Parathyroid adenoma (tissue), 2 donors: ENCODE data around the gene BTG3.

Experiments
- H2AFZ ChIP-seq: fragments of 300-600 bp; sonication (generic); one replicate; pipeline ENCODE4 v1.7.0; 2017; ENCODE audit warnings: antibody characterized with exemption, mild to moderate bottlenecking
- H3K27ac ChIP-seq: fragments of 300-600 bp; sonication (generic); one replicate; pipeline ENCODE4 v1.7.0; 2017
- H3K27me3 ChIP-seq: fragments of 300-600 bp; sonication (generic); one replicate; pipeline ENCODE4 v1.7.0; 2017; ENCODE audit warnings: low read length; ENCODE audit not compliant: control insufficient read depth, insufficient read depth
- H3K36me3 ChIP-seq: fragments of 300-600 bp; sonication (generic); one replicate; pipeline ENCODE4 v1.7.0; 2017; ENCODE audit warnings: low read length; ENCODE audit not compliant: control insufficient read depth, insufficient read depth
- H3K4me1 ChIP-seq: fragments of 300-600 bp; sonication (generic); one replicate; pipeline ENCODE4 v1.7.0; 2017; ENCODE audit warnings: control low read depth
- H3K4me2 ChIP-seq: fragments of 300-600 bp; sonication (generic); one replicate; pipeline ENCODE4 v1.7.0; 2017; ENCODE audit warnings: low read length
- H3K4me3 ChIP-seq: fragments of 300-600 bp; sonication (generic); one replicate; pipeline ENCODE4 v1.7.0; 2017; ENCODE audit warnings: low read depth, low read length
- H3K79me2 ChIP-seq: fragments of 300-600 bp; sonication (generic); one replicate; pipeline ENCODE4 v1.7.0; 2017; ENCODE audit warnings: control low read depth
- H3K9ac ChIP-seq: fragments of 300-600 bp; sonication (generic); one replicate; pipeline ENCODE4 v1.7.0; 2017; ENCODE audit warnings: mild to moderate bottlenecking
- H3K9me3 ChIP-seq: fragments of 300-600 bp; sonication (generic); one replicate; pipeline ENCODE4 v1.7.0; 2017; ENCODE audit warnings: low read length; ENCODE audit not compliant: control insufficient read depth
- CTCF ChIP-seq: fragments of 300-600 bp; sonication (generic); IDR thresholded peaks from one replicate; pipeline ENCODE4 v1.7.0; 2017; ENCODE audit warnings: antibody characterized with exemption, mild to moderate bottlenecking
- donor health status: primary hyperparathyroidism.

BTG3 gene

GRCh38 chr21:17631195-17631594, 18.5 kb upstream of the BTG3 start:
- Histone ChIP-seq H3K4me2 (peak overlapping the region; percentile 31), H3K9ac (no peak overlapping the region), H3K36me3 (no peaks in the 10 kb centered on the region), H2AFZ (no peak overlapping the region), H3K27ac (no peak overlapping the region), H3K4me1 (no peaks in the 10 kb centered on the region), H3K79me2 (no peaks in the 10 kb centered on the region), H3K9me3 (no peaks in the 10 kb centered on the region), H3K4me3 (no peak overlapping the region), H3K27me3 (no peaks in the 10 kb centered on the region)
- no peak for TF ChIP-seq CTCF

GRCh38 chr21:17622018-17622417, 9.3 kb upstream of the BTG3 start:
- Histone ChIP-seq H3K27me3 (no peaks in the 10 kb centered on the region), H3K79me2 (no peaks in the 10 kb centered on the region), H3K9me3 (no peaks in the 10 kb centered on the region), H3K36me3 (no peaks in the 10 kb centered on the region), H3K9ac (no peak overlapping the region), H3K4me3 (no peak overlapping the region), H3K4me1 (no peaks in the 10 kb centered on the region), H3K27ac (no peak overlapping the region), H2AFZ (no peak overlapping the region), H3K4me2 (no peak overlapping the region)
- TF ChIP-seq CTCF: no peak

GRCh38 chr21:17616831-17617230, 4.1 kb upstream of the BTG3 start:
- no peaks in the 10 kb centered on the region for H3K27me3 ChIP-seq
- no peak overlapping the region for H3K9ac ChIP-seq
- TF ChIP-seq CTCF: no peak
- no peak overlapping the region for H2AFZ ChIP-seq
- H3K27ac ChIP-seq: no peak overlapping the region
- H3K9me3 ChIP-seq: no peaks in the 10 kb centered on the region
- no peaks in the 10 kb centered on the region for H3K4me1 ChIP-seq
- no peaks in the 10 kb centered on the region for H3K36me3 ChIP-seq
- no peak overlapping the region for H3K4me3 ChIP-seq
- H3K4me2 ChIP-seq: no peak overlapping the region
- H3K79me2 ChIP-seq: no peaks in the 10 kb centered on the region

- Histone ChIP-seq H3K36me3 (no peaks in the 10 kb centered on the region), H3K27me3 (no peaks in the 10 kb centered on the region), H3K4me2 (peak overlapping the region; percentile 64), H3K9ac (no peak overlapping the region), H3K4me3 (peak overlapping the region; percentile 52), H3K79me2 (no peaks in the 10 kb centered on the region), H3K4me1 (peaks cover 2% of the 10 kb centered on the region), H3K9me3 (no peaks in the 10 kb centered on the region), H3K27ac (peak overlapping the region; percentile 33), H2AFZ (peak overlapping the region; percentile 91)
- TF ChIP-seq CTCF: no peak
Observed at GRCh38 chr21:17613242-17613676, 558 bp upstream of the BTG3 start.

- no peaks in the 10 kb centered on the region for H3K27me3 ChIP-seq
- H3K4me2 ChIP-seq: peak overlapping the region; percentile 64
- no peaks in the 10 kb centered on the region for H3K79me2 ChIP-seq
- H3K4me3 ChIP-seq: peak overlapping the region; percentile 52
- peaks cover 2% of the 10 kb centered on the region for H3K4me1 ChIP-seq
- H2AFZ ChIP-seq: peak overlapping the region; percentile 91
- no peaks in the 10 kb centered on the region for H3K36me3 ChIP-seq
- no peaks in the 10 kb centered on the region for H3K9me3 ChIP-seq
- H3K27ac ChIP-seq: peak overlapping the region; percentile 25
- no peak for TF ChIP-seq CTCF
- H3K9ac ChIP-seq: no peak overlapping the region
Observed at GRCh38 chr21:17612023-17612564, 607 bp downstream of the BTG3 start.
